Loucy (cell line): ENCODE results near the gene PIM3.

Experiments
- EZH2phosphoT487 ChIP-seq: fragments of 200-600 bp; IDR thresholded peaks from 2 replicates; pipeline ENCODE4 v1.6.1; 2018; ENCODE audit warnings: antibody characterized with exemption, mild to moderate bottlenecking, moderate library complexity, borderline replicate concordance
- TF ChIP-seq, protein P1 (sequence below): fragments of 200-600 bp; sonication (generic); conservative IDR thresholded peaks from 2 replicates; pipeline ENCODE4 v1.5.1; 2014; ENCODE audit warnings: mild to moderate bottlenecking, antibody characterized with exemption, low read length

- TF ChIP-seq, protein P1, sequence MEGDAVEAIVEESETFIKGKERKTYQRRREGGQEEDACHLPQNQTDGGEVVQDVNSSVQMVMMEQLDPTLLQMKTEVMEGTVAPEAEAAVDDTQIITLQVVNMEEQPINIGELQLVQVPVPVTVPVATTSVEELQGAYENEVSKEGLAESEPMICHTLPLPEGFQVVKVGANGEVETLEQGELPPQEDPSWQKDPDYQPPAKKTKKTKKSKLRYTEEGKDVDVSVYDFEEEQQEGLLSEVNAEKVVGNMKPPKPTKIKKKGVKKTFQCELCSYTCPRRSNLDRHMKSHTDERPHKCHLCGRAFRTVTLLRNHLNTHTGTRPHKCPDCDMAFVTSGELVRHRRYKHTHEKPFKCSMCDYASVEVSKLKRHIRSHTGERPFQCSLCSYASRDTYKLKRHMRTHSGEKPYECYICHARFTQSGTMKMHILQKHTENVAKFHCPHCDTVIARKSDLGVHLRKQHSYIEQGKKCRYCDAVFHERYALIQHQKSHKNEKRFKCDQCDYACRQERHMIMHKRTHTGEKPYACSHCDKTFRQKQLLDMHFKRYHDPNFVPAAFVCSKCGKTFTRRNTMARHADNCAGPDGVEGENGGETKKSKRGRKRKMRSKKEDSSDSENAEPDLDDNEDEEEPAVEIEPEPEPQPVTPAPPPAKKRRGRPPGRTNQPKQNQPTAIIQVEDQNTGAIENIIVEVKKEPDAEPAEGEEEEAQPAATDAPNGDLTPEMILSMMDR, result no peak
- no peak for TF ChIP-seq EZH2phosphoT487
Measured at GRCh38 chr22:49950396-49950994, 10.1 kb upstream of the PIM3 start.
